ENCODE results near the gene ZDHHC24.

DNA sequence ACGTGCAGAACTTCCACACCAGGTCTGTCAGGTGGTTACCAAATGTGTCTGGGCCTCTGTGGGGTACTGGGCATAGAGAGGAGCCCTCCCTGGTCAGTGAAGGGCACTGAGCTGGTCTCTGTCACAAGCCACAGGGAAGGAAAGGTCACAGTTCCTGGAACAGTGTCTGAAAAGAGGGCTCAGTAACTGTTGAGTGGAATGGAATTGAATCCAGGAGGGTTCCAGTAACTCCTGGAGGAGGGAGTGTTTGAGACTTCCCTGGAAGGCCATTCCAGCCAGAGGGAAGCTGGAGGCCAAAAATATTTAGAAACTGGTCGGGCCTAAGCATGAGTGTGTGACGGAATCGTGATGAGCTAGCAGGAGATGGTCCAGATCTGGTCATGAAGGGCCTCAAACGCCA, 8.8 kb upstream of the ZDHHC24 start:
- TF ChIP-seq, protein P1, sequence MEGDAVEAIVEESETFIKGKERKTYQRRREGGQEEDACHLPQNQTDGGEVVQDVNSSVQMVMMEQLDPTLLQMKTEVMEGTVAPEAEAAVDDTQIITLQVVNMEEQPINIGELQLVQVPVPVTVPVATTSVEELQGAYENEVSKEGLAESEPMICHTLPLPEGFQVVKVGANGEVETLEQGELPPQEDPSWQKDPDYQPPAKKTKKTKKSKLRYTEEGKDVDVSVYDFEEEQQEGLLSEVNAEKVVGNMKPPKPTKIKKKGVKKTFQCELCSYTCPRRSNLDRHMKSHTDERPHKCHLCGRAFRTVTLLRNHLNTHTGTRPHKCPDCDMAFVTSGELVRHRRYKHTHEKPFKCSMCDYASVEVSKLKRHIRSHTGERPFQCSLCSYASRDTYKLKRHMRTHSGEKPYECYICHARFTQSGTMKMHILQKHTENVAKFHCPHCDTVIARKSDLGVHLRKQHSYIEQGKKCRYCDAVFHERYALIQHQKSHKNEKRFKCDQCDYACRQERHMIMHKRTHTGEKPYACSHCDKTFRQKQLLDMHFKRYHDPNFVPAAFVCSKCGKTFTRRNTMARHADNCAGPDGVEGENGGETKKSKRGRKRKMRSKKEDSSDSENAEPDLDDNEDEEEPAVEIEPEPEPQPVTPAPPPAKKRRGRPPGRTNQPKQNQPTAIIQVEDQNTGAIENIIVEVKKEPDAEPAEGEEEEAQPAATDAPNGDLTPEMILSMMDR (IDR thresholded peaks at IDR 0.05), result no peak
- TF ChIP-seq POLR2A (IDR thresholded peaks at IDR 0.05), result no peak

All from lower leg skin (tissue), 3 donors.